ENCODE data around the gene SGIP1.
"Not testable (repeated sequence)": the region's sequence is repeated elsewhere in the genome, so short reads cannot be mapped to it uniquely, and the experiment has no call there.

DNA sequence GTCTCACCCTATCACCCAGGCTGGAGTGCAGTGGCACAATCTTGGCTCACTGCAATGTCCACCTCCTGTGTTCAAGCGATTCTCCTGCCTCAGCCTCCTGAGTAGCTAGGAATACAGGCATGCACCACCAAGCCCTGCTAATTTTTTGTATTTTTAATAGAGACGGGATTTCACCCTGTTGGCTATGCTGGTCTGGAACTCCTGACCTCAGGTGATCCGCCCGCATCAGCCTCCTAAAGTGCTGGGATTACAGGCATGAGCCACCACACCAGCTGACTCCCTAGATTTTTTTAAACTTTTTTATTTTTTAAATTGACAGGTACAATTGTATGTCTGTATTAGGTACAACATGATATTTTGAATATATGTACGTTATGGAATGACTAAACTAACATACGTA lies 200.6 kb downstream of the SGIP1 start:
- not testable (repeated sequence) for TF ChIP-seq EZH2, CTCF, EZH2phosphoT487 (IDR thresholded peaks at IDR 0.05)

Data from neural progenitor cell (in vitro differentiated cells).